Germinal center (tissue), 1 donor: ENCODE measurements around the gene GAP43.
"Not testable (repeated sequence)": the region's sequence is repeated elsewhere in the genome, so short reads cannot be mapped to it uniquely, and the experiment has no call there.

ENCODE experiments used
- DNase-seq: peaks from one replicate; pipeline ENCODE4 v3.0.0; 2012; ENCODE audit warnings: mixed read lengths, low spot score

GAP43 gene

GRCh38 chr3:115698851-115699591, 75.7 kb downstream of the GAP43 start:
- no peak for DNase-seq

- no peak for DNase-seq
These were observed 76.4 kb downstream of the GAP43 start for GRCh38 chr3:115699706-115700105.

GRCh38 chr3:115702598-115702997, 79.3 kb downstream of the GAP43 start:
- no peak for DNase-seq

GRCh38 chr3:115704661-115705338, 81.5 kb downstream of the GAP43 start:
- no peak for DNase-seq

- DNase-seq, result no peak
These were observed 83.1 kb downstream of the GAP43 start for GRCh38 chr3:115706311-115706829.

- no peak for DNase-seq
These were observed 85.2 kb downstream of the GAP43 start for GRCh38 chr3:115708540-115708939.

- DNase-seq, result no peak
These were observed 85.8 kb downstream of the GAP43 start for GRCh38 chr3:115709093-115709492.

GRCh38 chr3:115709931-115710330, 86.6 kb downstream of the GAP43 start:
- no peak for DNase-seq

- DNase-seq, result no peak
These were observed 87.5 kb downstream of the GAP43 start for GRCh38 chr3:115710799-115711198.

- no peak for DNase-seq
These were observed 89.6 kb downstream of the GAP43 start for GRCh38 chr3:115712871-115713270.

GRCh38 chr3:115713284-115713683, 90.0 kb downstream of the GAP43 start:
- no peak for DNase-seq

GRCh38 chr3:115715241-115715745, 92.0 kb downstream of the GAP43 start:
- no peak for DNase-seq

- no peak for DNase-seq
These were observed 97.7 kb downstream of the GAP43 start for GRCh38 chr3:115720983-115721382.

GRCh38 chr3:115725800-115726199, 102.5 kb downstream of the GAP43 start:
- no peak for DNase-seq

- DNase-seq, result no peak
These were observed 103.8 kb downstream of the GAP43 start for GRCh38 chr3:115727135-115727534.

- no peak for DNase-seq
These were observed 104.7 kb downstream of the GAP43 start for GRCh38 chr3:115728013-115728412.

GRCh38 chr3:115736341-115736740, 113.0 kb downstream of the GAP43 start:
- not testable (repeated sequence) for DNase-seq

- no peak for DNase-seq
These were observed 118.3 kb downstream of the GAP43 start for GRCh38 chr3:115741650-115742049.

- not testable (repeated sequence) for DNase-seq
These were observed 121.2 kb downstream of the GAP43 start for GRCh38 chr3:115744516-115744915.

- DNase-seq, result not testable (repeated sequence)
These were observed 129.7 kb downstream of the GAP43 start for GRCh38 chr3:115752978-115753377.

GRCh38 chr3:115758076-115758763, 134.9 kb downstream of the GAP43 start:
- DNase-seq, result no peak

- DNase-seq, result no peak
These were observed 137.4 kb downstream of the GAP43 start for GRCh38 chr3:115760716-115761115.

- DNase-seq, result no peak
These were observed 138.6 kb downstream of the GAP43 start for GRCh38 chr3:115761927-115762305.
